ENCODE results near the gene KCNK4. TPM values are rescaled to one million over a fixed set of nuclear protein-coding genes. Genes with fewer than 3 reads are reported as not detected.
A peak's percentile ranks its signal among the peaks of the same experiment; 100 is the strongest.

KCNK4 gene
- polyA plus RNA-seq, 1 donor (not counting 4 experiments of a cell fraction or from before 2014, with no cell fraction given), result not detected

DNA sequence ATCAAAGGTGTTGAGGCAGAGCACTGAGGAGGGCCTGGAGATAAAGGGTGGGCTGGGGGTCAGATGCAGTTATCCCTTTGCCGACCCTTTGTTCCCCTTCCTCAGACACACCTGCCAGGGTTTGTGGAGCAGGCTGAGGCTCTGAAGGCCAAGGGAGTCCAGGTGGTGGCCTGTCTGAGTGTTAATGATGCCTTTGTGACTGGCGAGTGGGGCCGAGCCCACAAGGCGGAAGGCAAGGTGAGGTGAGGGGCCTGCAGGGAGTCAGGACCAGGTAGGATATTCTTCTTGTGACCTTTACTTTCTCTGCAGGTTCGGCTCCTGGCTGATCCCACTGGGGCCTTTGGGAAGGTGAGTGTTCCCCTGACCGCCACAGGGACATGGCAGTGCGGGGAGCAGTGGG is 29.5 kb downstream of the KCNK4 start:
- peak overlapping the region; percentile 35 for H3K4me2 ChIP-seq (ENCODE audit: control insufficient read depth, extremely low read depth, insufficient read depth, low read depth, low read length)

DNA sequence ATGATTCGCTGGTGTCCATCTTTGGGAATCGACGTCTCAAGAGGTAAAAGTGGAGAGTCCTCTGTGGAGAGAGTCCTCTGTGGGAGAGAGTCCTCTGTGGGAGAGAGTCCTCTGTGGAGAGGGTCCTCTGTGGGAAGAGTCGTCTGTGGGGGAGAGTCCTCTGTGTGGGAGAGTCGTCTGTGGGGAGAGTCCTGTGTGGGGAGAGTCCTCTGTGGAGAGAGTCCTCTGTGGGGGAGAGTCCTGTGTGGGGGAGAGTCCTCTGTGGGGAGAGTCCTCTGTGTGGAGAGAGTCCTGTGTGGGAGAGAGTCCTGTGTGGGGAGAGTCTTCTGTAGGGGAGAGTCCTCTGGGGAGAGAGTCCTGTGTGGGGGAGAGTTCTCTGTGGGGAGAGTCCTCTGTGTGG is 29.9 kb downstream of the KCNK4 start:
- Histone ChIP-seq H3K9me1 (ENCODE audit: control insufficient read depth, extremely low read depth, insufficient read depth, low read length) (peaks cover 2% of the 10 kb centered on the region), H3K4me2 (ENCODE audit: control insufficient read depth, extremely low read depth, insufficient read depth, low read depth, low read length) (peak overlapping the region; percentile 35), H2AFZ (ENCODE audit: control insufficient read depth, low read length) (no peak overlapping the region), H3K9ac (ENCODE audit: control insufficient read depth, extremely low read depth, insufficient read depth, low read length) (peak overlapping the region; percentile 69), H3K4me1 (ENCODE audit: control insufficient read depth, extremely low read depth, insufficient read depth, low read length) (peaks cover 65% of the 10 kb centered on the region), H3K36me3 (ENCODE audit: control insufficient read depth in 2 of 2, extremely low read depth in 1 of 2, insufficient read depth in 2 of 2, low read length in 2 of 2) (peaks cover 23% of the 10 kb centered on the region in 2 experiments), H3K9me3 (ENCODE audit: control insufficient read depth, low read depth, low read length) (no peaks in the 10 kb centered on the region), H3K27ac (ENCODE audit: control insufficient read depth, insufficient read depth, low read length) (peak overlapping the region; percentile 85), H3K4me3 (ENCODE audit: control insufficient read depth in 2 of 3, extremely low read depth in 1 of 3, insufficient read depth in 2 of 3, low read depth in 1 of 3, low read length in 3 of 3) (peak overlapping the region in 1 of 3 experiments; percentile 4), H4K20me1 (ENCODE audit: control insufficient read depth, extremely low read depth, insufficient read depth, low read length) (no peaks in the 10 kb centered on the region), H3K27me3 (ENCODE audit: control insufficient read depth, extremely low read depth, insufficient read depth, low read length) (no peaks in the 10 kb centered on the region), H3K79me2 (ENCODE audit: control insufficient read depth, insufficient read depth, low read length) (peaks cover 24% of the 10 kb centered on the region)
- FAIRE-seq, result no peak
- TF ChIP-seq, protein P1, sequence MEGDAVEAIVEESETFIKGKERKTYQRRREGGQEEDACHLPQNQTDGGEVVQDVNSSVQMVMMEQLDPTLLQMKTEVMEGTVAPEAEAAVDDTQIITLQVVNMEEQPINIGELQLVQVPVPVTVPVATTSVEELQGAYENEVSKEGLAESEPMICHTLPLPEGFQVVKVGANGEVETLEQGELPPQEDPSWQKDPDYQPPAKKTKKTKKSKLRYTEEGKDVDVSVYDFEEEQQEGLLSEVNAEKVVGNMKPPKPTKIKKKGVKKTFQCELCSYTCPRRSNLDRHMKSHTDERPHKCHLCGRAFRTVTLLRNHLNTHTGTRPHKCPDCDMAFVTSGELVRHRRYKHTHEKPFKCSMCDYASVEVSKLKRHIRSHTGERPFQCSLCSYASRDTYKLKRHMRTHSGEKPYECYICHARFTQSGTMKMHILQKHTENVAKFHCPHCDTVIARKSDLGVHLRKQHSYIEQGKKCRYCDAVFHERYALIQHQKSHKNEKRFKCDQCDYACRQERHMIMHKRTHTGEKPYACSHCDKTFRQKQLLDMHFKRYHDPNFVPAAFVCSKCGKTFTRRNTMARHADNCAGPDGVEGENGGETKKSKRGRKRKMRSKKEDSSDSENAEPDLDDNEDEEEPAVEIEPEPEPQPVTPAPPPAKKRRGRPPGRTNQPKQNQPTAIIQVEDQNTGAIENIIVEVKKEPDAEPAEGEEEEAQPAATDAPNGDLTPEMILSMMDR (optimal IDR thresholded peaks at IDR 0.05 in 1 of 3, IDR thresholded peaks at IDR 0.05 in 1 of 3, conservative IDR thresholded peaks at IDR 0.05 in 1 of 3; ENCODE audit: extremely low read depth in 1 of 3, insufficient read depth in 2 of 3, low read length in 3 of 3), result no peak
- no peak for TF ChIP-seq EZH2 (IDR thresholded peaks at IDR 0.05; ENCODE audit: low read length)
- dilution Hi-C loops (cut with MboI; ENCODE audit: extremely low pct_ligation_motif_present, low sequenced_read_pairs), result no loop called here
- DNase-seq (ENCODE audit: low read depth, low spot score), result no peak

More for the DNA sequence above, 29.5 kb downstream of the KCNK4 start:
- no peak overlapping the region for H3K4me3 ChIP-seq (ENCODE audit: control insufficient read depth in 2 of 3, extremely low read depth in 1 of 3, insufficient read depth in 2 of 3, low read depth in 1 of 3, low read length in 3 of 3)
- DNase-seq (ENCODE audit: low read depth, low spot score), result no peak
- H3K9me1 ChIP-seq (ENCODE audit: control insufficient read depth, extremely low read depth, insufficient read depth, low read length), result peaks cover 2% of the 10 kb centered on the region
- peaks cover 24 to 26% of the 10 kb centered on the region in 2 experiments for H3K36me3 ChIP-seq (ENCODE audit: control insufficient read depth in 2 of 2, extremely low read depth in 1 of 2, insufficient read depth in 2 of 2, low read length in 2 of 2)
- peak overlapping the region; percentile 85 for H3K27ac ChIP-seq (ENCODE audit: control insufficient read depth, insufficient read depth, low read length)
- no peaks in the 10 kb centered on the region for H3K9me3 ChIP-seq (ENCODE audit: control insufficient read depth, low read depth, low read length)
- no peaks in the 10 kb centered on the region for H4K20me1 ChIP-seq (ENCODE audit: control insufficient read depth, extremely low read depth, insufficient read depth, low read length)
- dilution Hi-C loops (cut with MboI; ENCODE audit: extremely low pct_ligation_motif_present, low sequenced_read_pairs), result no loop called here
- TF ChIP-seq EZH2 (IDR thresholded peaks at IDR 0.05; ENCODE audit: low read length), result no peak
- TF ChIP-seq, protein P1 (optimal IDR thresholded peaks at IDR 0.05 in 1 of 3, IDR thresholded peaks at IDR 0.05 in 1 of 3, conservative IDR thresholded peaks at IDR 0.05 in 1 of 3; ENCODE audit: extremely low read depth in 1 of 3, insufficient read depth in 2 of 3, low read length in 3 of 3), result no peak
- FAIRE-seq, result no peak
- peaks cover 26% of the 10 kb centered on the region for H3K79me2 ChIP-seq (ENCODE audit: control insufficient read depth, insufficient read depth, low read length)
- no peaks in the 10 kb centered on the region for H3K27me3 ChIP-seq (ENCODE audit: control insufficient read depth, extremely low read depth, insufficient read depth, low read length)
- peaks cover 65% of the 10 kb centered on the region for H3K4me1 ChIP-seq (ENCODE audit: control insufficient read depth, extremely low read depth, insufficient read depth, low read length)
- H2AFZ ChIP-seq (ENCODE audit: control insufficient read depth, low read length), result no peak overlapping the region
- peak overlapping the region; percentile 69 for H3K9ac ChIP-seq (ENCODE audit: control insufficient read depth, extremely low read depth, insufficient read depth, low read length)
